GM10847 (cell line): ENCODE results near the gene OR8G1.

Experiments used
- POLR2A ChIP-seq: IDR thresholded peaks from 2 replicates; pipeline ENCODE4 v1.6.1; 2011; ENCODE audit not compliant: insufficient read length; ENCODE audit errors: extremely low read depth

OR8G1 gene

GRCh38 chr11:124240621-124241397, at the start of gene OR8G1:
Gene OR8G1, plus strand, starts transcription at chr11:124241095. Its CDS starts 8,581 bp downstream, at chr11:124249676.
- TF ChIP-seq POLR2A: no peak

GRCh38 chr11:124193221-124194010, 47.5 kb upstream of the OR8G1 start:
- TF ChIP-seq POLR2A: no peak

GRCh38 chr11:124194293-124195188, 46.4 kb upstream of the OR8G1 start:
- TF ChIP-seq POLR2A: no peak

- no peak for TF ChIP-seq POLR2A
Observed at GRCh38 chr11:124195189-124195734, 45.6 kb upstream of the OR8G1 start.

- TF ChIP-seq POLR2A: no peak
Observed at GRCh38 chr11:124197999-124198398, 42.9 kb upstream of the OR8G1 start.

- TF ChIP-seq POLR2A: no peak
Observed at GRCh38 chr11:124198897-124199296, 42.0 kb upstream of the OR8G1 start.

- TF ChIP-seq POLR2A: no peak
Observed at GRCh38 chr11:124199702-124200101, 41.2 kb upstream of the OR8G1 start.

- TF ChIP-seq POLR2A: no peak
Observed at GRCh38 chr11:124200671-124201070, 40.2 kb upstream of the OR8G1 start.

GRCh38 chr11:124202951-124203350, 37.9 kb upstream of the OR8G1 start:
- no peak for TF ChIP-seq POLR2A

- TF ChIP-seq POLR2A: no peak
Observed at GRCh38 chr11:124204008-124204407, 36.9 kb upstream of the OR8G1 start.

GRCh38 chr11:124207102-124207792, 33.6 kb upstream of the OR8G1 start:
- no peak for TF ChIP-seq POLR2A

- TF ChIP-seq POLR2A: no peak
Observed at GRCh38 chr11:124209824-124210357, 31.0 kb upstream of the OR8G1 start.

- TF ChIP-seq POLR2A: no peak
Observed at GRCh38 chr11:124210421-124210820, 30.5 kb upstream of the OR8G1 start.

GRCh38 chr11:124211321-124211720, 29.6 kb upstream of the OR8G1 start:
- TF ChIP-seq POLR2A: no peak
